ENCODE results near the gene FTO. TPM values are rescaled to one million over a fixed set of nuclear protein-coding genes. Genes with fewer than 3 reads are reported as not detected.

FTO gene
- total RNA-seq, 1 donor from 2014 or later, result 75.6 TPM

GRCh38 chr16:54142787-54143186 lies 438.8 kb downstream of the FTO start:
- Histone ChIP-seq H3K4me3 (no peak overlapping the region), H3K9me3 (no peaks in the 10 kb centered on the region), H3K36me3 (no peaks in the 10 kb centered on the region), H3K4me1 (no peaks in the 10 kb centered on the region), H3K27ac (no peak overlapping the region), H3K27me3 (no peaks in the 10 kb centered on the region)
- DNase-seq (no peak), ATAC-seq (no peak)
- intact Hi-C loops (cut with DNase I), result no loop called here
- no peak for TF ChIP-seq CTCF (IDR thresholded peaks at IDR 0.05)

DNA sequence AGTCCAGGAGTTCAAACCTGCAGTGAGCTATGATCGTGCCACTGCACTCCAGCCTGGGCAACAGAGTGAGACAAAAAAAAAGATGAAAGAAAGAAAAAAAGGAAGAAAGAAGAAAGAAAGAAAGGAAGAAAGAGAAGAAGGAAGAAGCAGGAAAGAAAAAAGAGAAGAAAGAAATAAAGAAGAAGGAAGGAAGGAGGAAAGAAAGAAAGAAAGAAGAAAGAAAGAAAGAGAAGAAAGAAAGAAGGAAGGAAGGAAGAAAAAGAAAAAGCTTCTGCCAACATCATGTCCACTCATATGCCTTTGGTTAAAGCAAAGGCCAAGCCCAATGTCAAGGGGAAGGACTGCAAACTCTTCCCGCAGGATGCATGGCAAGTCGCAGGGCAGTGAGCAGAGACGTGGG lies 439.5 kb downstream of the FTO start:
- Histone ChIP-seq H3K27me3 (no peaks in the 10 kb centered on the region), H3K9me3 (no peaks in the 10 kb centered on the region), H3K4me1 (no peaks in the 10 kb centered on the region), H3K4me3 (no peak overlapping the region), H3K36me3 (no peaks in the 10 kb centered on the region), H3K27ac (no peak overlapping the region)
- TF ChIP-seq CTCF (IDR thresholded peaks at IDR 0.05), result no peak
- intact Hi-C loops (cut with DNase I), result no loop called here
- ATAC-seq, result no peak
- DNase-seq, result no peak

DNA sequence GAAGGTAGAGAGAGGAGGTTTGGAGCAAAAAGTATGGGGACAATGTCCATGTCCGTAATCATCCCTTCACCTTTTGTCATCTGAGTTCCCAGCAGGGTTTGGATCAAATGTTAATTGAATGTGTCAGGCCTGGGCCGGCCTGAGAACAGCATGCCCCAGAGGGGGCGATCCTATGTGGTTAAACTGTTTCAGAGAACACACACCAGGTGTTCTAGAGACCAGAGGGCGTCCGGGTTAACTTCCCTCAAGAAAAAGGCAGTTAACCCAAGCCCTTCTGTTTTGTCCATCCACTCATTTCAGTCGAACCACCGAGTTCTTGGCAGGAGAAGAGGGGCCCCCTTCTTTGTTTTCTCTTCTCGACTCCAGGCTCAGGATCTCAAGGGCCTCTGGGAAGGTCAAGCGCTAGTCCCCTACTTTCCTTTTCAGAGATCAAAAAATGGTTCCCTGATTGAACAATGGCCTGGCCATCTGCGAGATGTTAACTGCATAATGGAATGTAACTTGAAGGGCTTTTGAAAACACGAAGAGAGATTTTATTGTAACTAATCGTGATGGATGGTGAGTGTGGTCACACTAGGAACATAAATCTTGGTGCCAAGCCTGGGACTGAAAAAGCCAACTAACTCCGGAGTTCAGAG lies 440.1 kb downstream of the FTO start:
- TF ChIP-seq CTCF (IDR thresholded peaks at IDR 0.05), result no peak
- no peaks in the 10 kb centered on the region for H3K36me3 ChIP-seq
- DNase-seq (no peak), ATAC-seq (no peak)
- H3K9me3 ChIP-seq, result no peaks in the 10 kb centered on the region
- intact Hi-C loops (cut with DNase I), result no loop called here
- H3K27ac ChIP-seq, result no peak overlapping the region
- H3K4me1 ChIP-seq, result no peaks in the 10 kb centered on the region
- H3K27me3 ChIP-seq, result no peaks in the 10 kb centered on the region
- no peak overlapping the region for H3K4me3 ChIP-seq

- intact Hi-C loops (cut with DNase I), result no loop called here
- DNase-seq, result no peak
- ATAC-seq, result peak; percentile 32
- Histone ChIP-seq H3K36me3 (no peaks in the 10 kb centered on the region), H3K27ac (no peak overlapping the region), H3K4me1 (no peaks in the 10 kb centered on the region), H3K9me3 (no peaks in the 10 kb centered on the region), H3K4me3 (no peak overlapping the region), H3K27me3 (no peaks in the 10 kb centered on the region)
- TF ChIP-seq CTCF (IDR thresholded peaks at IDR 0.05), result no peak
Measured at GRCh38 chr16:54144572-54144947, 440.6 kb downstream of the FTO start.

DNA sequence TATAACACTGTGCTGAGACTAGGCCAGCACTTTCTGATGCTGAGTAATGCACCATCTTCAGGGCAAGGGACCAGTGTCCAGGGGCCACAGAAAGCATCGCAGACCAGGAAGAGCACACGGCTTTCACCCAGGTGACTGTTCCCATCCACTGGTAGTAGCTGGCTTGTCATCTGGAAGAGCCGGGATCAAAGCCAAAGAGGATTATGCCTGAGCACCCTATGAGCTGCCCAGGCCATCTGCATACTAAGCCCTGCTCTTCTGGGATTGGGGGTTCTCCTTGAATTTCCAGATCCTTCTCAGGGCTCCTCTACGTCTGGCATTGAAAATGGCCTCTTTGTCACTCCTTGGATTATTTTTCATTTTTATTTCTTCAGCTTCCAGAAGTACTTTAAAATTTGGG lies 441.9 kb downstream of the FTO start:
- intact Hi-C loops (cut with DNase I), result no loop called here
- DNase-seq (no peak), ATAC-seq (no peak)
- Histone ChIP-seq H3K27ac (no peak overlapping the region), H3K4me1 (no peaks in the 10 kb centered on the region), H3K4me3 (no peak overlapping the region), H3K27me3 (no peaks in the 10 kb centered on the region), H3K36me3 (no peaks in the 10 kb centered on the region), H3K9me3 (no peaks in the 10 kb centered on the region)
- no peak for TF ChIP-seq CTCF (IDR thresholded peaks at IDR 0.05)

- intact Hi-C loops (cut with DNase I), result no loop called here
- TF ChIP-seq CTCF (IDR thresholded peaks at IDR 0.05), result no peak
- ATAC-seq, result no peak
Measured at GRCh38 chr16:54148974-54149373, 445.0 kb downstream of the FTO start.

More at GRCh38 chr16:54148974-54149373, 445.0 kb downstream of the FTO start:
- no peaks in the 10 kb centered on the region for H3K27me3 ChIP-seq
- no peaks in the 10 kb centered on the region for H3K9me3 ChIP-seq
- no peak overlapping the region for H3K4me3 ChIP-seq
- DNase-seq, result no peak
- no peaks in the 10 kb centered on the region for H3K36me3 ChIP-seq
- H3K27ac ChIP-seq, result no peak overlapping the region
- no peaks in the 10 kb centered on the region for H3K4me1 ChIP-seq

Data from upper lobe of right lung (tissue), 1 donor.